DOHH2 (cell line): Measurements from ENCODE around the gene PKN3.

Experiments
- CTCF ChIP-seq: fragments of 200-600 bp; sonication (generic); IDR thresholded peaks from one replicate; pipeline ENCODE4 v1.5.1; 2014; ENCODE audit warnings: antibody characterized with exemption, mild to moderate bottlenecking, low read depth, low read length; ENCODE audit not compliant: poor library complexity, severe bottlenecking
- EZH2phosphoT487 ChIP-seq: fragments of 200-600 bp; sonication (generic); IDR thresholded peaks from 2 replicates; pipeline ENCODE4 v1.6.1; 2017; ENCODE audit warnings: borderline replicate concordance, mild to moderate bottlenecking, antibody characterized with exemption, low read length, moderate library complexity, mixed read lengths

DNA sequence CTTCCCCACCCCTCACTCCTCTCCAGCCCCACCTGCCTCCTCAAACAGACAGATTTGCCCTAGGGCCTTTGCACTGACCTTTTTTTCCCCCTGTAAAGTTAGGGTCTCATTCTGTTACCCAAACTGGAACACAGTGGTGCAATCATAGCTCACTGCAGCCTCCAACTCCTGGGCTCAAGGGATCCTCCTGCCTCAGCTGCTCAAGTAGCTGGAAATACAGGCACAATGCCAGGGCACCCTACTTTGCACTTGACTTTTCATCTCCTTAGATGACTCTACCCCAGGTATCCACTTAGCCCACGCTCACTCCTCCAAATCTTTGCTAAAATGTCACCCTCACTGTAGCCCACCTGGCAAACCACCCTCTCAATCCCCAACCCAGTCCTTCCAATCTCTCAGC lies 47.8 kb upstream of the PKN3 start:
- no peak for TF ChIP-seq CTCF
- TF ChIP-seq EZH2phosphoT487 = no peak
